ENCODE data around the gene THSD4.

Gene THSD4

DNA sequence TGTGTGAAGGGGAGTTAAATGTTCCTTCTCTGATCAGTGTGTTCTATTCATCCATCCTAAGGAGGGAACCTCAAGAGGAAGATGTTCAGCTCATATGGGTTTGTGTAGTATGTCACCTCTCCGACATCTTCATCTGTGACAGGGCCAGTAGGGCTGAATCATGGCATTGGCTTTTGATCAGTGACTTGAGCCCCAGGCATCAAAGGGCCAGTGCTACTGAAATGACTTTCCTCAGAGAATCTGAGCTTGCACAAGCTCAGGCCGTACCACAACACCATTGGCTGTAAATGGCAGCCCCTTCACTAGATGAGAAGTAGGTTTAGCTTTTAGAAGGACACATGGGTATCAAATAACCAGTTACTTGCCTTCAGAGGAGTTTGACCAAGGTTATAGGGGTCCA lies 511.9 kb downstream of the THSD4 start:
- DNase-seq (ENCODE audit: low spot score) = no peak

GRCh38 chr15:71627604-71628003 lies 512.3 kb downstream of the THSD4 start:
- DNase-seq (ENCODE audit: low spot score) = no peak

GRCh38 chr15:71628988-71629770 lies 513.9 kb downstream of the THSD4 start:
- no peak for DNase-seq (ENCODE audit: low spot score)

DNA sequence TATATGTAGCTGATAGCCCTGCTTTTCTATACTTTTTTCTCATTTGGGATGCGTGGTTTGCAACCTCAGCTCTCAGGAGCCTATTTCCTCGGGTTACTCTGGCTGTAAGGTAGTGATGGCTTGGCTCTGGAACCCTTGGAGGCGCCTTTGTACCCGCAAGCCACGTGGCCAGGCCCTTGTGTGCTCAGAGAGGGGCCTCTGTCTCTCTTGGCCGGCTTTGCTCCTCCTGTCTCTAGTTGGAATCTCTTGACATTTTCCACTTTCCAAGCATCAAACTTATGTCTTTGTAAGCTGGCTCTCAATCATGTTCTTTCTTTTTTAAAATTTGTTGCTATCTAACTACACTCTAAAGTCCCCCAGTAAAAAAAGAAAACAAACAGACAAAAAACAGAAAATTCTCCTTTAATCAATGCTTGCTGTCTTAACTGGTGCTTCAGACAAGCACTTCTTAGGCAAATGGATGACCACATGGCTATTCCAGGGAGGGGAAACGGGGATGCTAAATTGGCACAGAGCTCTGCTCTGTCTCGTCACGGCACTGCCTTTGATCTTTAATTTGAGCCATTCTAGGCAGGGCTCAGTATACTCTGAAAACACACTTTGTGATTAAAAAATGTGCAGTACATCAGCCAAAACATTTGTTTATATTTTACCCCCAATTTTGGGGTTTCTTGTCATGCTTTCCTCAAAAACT lies 514.7 kb downstream of the THSD4 start:
- peak; percentile 22 for DNase-seq (ENCODE audit: low spot score)

- DNase-seq (ENCODE audit: low spot score) = no peak
Measured at GRCh38 chr15:71630475-71630809, 515.2 kb downstream of the THSD4 start.

DNA sequence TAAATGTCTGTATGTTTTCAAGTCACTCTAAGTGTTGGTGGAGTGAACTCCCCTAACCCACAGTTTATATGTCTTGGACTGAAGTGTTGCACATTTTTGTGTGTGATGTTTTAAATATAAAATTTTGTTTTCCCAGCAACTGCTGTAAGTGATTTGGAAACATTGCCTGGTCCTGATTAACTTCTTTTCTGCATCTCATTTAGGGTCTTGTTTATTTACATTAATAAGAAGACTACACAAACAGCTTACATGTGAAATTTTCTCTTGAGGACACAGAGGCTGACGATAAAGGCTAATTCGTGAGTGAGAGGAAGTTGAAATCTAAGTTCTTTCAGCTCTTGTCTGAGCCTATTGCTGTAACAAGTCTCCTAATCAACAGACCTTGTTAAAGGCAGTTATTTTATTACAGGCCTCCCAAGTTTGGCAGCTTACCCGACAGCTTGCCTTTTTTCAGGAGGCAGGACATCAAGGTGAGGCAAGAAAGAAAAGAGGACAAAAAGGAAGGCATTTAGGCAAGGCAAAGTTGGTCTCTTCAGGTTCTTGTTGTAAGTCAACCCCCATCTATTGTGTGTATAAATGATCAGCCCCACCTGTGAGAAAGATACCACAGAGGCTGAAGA lies 517.4 kb downstream of the THSD4 start:
- no peak for DNase-seq (ENCODE audit: low spot score)

DNA sequence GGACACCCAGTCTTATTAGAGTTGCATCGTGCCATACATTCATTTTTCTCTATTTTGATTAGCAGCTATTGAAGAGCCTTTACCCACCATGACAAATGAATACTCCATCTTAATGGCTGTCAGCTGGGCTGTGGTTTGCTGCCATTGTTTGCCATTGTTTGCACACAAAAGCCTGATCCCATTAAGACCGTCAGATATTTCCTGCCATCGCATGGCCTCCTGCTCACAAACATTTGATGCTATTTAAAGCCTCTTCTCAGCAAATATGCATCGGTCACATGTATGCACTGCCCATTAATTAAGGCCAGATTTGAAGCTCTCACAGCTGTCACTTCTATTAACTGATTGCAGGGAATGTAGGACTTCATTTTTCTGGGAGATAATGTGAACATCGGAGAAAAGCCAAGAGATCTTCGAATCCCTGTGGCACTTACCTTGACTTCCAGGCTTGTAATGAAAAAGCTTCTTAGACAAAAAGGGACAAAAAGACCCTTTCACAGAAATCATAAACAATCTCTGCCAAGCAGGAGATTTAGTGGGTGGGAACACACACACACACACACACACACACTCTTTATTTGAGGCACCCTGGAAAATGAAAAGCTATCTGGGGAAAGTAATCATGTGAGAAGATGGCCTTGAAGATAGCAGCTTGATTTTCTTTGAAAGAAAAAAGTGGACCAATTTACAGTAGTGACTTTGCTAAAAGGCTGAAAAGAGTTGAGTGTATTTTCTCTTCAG lies 519.7 kb downstream of the THSD4 start:
- DNase-seq (ENCODE audit: low spot score) = no peak

DNA sequence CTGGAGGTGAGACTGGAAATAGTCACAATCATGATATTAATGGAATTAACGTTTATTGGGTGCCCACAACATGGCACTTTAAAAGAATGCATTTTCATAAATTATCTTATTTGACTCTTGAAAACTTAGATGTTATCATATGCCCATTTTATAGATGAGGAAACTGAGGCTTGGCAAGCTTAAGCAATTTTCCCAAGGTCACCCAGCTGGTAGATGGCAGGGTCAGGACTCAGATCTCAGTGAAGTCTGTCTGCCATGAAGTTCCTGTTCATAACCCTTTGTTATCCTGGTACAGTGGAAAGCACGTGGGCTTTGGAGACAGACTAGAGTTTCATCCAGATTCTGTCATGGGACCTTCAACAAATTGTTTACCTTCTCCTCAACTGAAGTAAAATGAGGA lies 520.5 kb downstream of the THSD4 start:
- no peak for DNase-seq (ENCODE audit: low spot score)

DNA sequence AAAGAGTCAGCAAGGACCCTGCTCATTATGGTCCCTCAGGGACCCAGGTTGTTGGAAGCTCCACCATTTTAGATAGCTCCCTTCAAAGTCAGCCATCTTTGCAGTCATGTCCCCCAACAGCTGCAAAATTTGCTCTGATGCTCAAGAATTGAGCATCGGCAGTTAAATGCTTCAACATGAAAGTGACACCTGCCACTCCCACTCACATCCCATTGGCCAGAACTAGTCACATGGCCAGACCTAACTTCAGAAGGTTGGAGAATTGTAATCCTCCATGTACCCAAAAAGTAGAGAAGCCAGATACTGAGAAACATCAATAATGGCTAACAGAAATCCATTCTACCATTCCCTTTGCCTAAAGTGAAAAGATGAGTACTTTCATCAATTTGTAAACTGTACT lies 523.6 kb downstream of the THSD4 start:
- DNase-seq (ENCODE audit: low spot score) = no peak

DNA sequence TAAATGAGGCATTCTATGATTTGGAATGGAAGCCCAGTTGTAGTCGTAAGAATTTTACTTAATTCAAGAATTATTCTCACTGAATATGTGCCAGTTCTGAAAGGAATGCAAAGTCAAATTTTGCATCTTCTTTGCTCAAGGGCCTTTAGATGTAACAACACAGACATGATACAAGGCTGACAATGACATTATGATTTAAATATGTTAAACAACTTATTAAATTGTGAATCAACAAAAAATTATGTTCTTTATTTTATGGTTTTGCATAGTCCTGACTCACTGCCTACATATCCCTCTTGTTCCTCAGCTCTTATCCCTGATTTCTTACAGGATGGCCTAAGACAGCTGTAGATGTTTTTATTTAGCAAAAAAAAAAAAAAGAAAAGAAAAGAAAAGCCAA lies 524.2 kb downstream of the THSD4 start:
- DNase-seq (ENCODE audit: low spot score) = no peak

GRCh38 chr15:71643918-71644317 lies 528.6 kb downstream of the THSD4 start:
- DNase-seq (ENCODE audit: low spot score) = no peak

- no peak for DNase-seq (ENCODE audit: low spot score)
Measured at GRCh38 chr15:71646767-71647486, 531.7 kb downstream of the THSD4 start.

DNA sequence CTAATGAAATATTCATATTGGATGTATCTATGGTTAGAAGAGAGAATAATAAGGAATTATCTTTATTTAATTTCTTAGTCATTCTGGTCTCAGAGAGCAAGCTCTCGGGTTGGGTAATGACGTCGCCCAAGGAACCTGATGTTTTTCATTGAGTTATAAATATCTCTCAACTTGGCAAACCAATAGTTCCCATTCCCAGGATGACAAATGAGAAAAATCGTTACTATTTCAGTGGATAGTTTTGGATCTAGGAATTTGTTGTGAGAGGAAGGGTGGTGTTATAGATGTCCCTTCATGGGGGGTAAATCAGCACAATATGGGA lies 532.2 kb downstream of the THSD4 start:
- no peak for DNase-seq (ENCODE audit: low spot score)

GRCh38 chr15:71648095-71648494 lies 532.8 kb downstream of the THSD4 start:
- DNase-seq (ENCODE audit: low spot score) = no peak

DNA sequence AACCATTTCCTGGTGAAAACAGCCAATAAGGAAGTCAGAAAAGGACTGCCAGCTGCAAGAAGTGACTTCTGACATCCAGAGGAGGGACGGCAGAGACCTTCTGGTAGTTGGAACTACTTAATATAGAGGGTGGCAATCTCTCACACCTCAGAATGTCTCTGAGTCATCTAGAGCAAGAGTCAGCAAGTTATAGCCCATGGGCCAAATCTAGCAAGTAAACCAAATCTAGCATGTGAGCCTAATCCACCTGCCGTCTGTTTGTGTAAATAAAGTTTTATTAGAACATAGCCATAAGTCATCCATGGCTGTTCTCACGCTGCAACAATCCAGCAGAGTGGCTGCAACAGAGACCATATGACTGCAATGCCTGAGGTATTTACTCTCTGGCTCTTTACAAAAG lies 534.6 kb downstream of the THSD4 start:
- no peak for DNase-seq (ENCODE audit: low spot score)

DNA sequence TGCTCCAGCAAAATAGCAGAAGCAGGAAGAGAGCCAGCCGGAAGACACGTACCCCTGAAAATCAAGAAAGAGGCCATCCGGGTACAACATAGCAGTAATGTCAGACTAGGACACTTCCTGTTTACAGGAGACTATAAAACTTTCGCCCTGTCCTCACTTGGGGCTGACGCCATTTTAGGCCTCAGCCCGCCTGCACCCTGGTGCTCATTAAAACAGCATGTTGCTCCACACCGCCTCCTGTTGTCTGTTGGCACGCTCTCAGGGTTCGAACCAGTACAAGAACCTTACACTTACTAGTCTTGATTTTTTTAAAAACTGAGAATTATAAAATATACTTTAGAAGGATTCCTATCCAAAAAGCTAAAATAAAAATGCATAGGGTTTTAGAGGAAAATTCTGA lies 535.3 kb downstream of the THSD4 start:
- DNase-seq (ENCODE audit: low spot score) = no peak

DNA sequence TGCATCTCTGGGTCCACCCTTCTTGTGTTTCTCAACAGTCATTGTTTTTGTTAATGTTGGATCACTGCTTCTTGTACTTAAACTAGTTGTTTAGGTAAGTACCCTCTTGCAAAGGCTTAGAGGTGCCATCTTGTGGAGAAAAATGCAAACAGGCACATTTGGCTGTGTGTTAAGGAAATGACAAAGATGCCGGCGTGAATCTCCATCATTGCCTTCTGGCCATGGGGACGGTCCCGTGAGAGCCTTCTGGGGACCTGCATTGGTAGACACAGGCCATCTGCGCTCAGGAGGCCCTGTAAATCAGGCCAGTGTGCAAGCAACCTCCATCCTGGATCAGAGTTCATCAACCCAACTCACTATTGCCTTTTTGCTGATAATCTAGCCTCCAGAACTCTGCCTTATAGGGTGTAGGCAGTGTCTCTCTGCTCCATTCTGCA lies 536.5 kb downstream of the THSD4 start:
- DNase-seq (ENCODE audit: low spot score) = peak; percentile 52

- DNase-seq (ENCODE audit: low spot score) = no peak
Measured at GRCh38 chr15:71654042-71654719, 538.9 kb downstream of the THSD4 start.

DNA sequence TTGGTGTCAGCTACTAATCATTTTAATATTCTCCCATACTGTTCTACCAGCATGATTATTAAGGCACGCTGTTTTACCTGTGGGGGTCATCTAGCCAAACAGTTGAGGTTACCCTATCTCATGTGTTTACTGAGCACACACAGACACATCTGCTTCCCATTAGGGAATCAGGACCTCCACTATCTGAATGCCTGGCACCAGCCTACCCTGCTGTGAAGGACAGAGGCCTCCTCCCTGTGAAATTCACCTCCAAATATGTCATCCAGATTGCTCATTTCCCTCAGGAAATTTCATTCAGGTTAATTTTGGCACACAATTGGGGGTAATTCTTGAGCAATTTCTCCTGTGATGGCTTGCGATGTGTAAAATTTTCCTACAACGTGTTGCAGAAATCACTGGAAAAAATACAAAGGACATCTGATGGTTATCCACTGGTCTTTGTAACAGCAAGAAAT lies 539.5 kb downstream of the THSD4 start:
- DNase-seq (ENCODE audit: low spot score) = no peak

DNA sequence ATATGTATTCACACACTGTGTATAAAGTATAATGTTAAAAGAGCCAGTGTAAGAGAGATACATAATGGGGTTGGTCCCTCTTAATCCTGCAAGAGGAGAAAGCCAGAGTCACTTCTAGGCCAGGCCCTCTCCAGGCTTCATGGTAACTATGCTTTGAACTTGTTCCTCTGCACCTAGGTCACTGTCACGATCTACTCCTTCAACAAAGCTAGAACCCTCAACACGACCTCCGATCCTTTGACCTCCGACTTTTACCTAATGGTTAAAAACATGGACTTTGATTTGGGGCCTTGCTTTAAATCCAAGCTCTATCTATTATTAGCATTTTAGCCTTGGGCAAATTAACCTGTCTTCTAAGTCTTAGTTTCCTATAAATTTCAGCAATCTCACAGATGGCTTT lies 541.2 kb downstream of the THSD4 start:
- no peak for DNase-seq (ENCODE audit: low spot score)

GRCh38 chr15:71657141-71657540 lies 541.9 kb downstream of the THSD4 start:
- no peak for DNase-seq (ENCODE audit: low spot score)
